GM12875 (cell line): Measurements from ENCODE around the gene TMEM50A.
"Not testable (repeated sequence)": the region's sequence is repeated elsewhere in the genome, so short reads cannot be mapped to it uniquely, and the experiment has no call there.

Source experiments
- H3K4me3 ChIP-seq: one replicate; pipeline ENCODE4 v1.5.1; 2011; ENCODE audit warnings: low read depth, low read length, control low read depth
- TF ChIP-seq, protein P1 (sequence below): IDR thresholded peaks from 2 replicates; pipeline ENCODE4 v1.5.1; 2011; ENCODE audit warnings: low read depth, mild to moderate bottlenecking, control low read depth, inconsistent platforms, low read length, moderate library complexity, borderline replicate concordance; ENCODE audit not compliant: insufficient read depth

TMEM50A gene

DNA sequence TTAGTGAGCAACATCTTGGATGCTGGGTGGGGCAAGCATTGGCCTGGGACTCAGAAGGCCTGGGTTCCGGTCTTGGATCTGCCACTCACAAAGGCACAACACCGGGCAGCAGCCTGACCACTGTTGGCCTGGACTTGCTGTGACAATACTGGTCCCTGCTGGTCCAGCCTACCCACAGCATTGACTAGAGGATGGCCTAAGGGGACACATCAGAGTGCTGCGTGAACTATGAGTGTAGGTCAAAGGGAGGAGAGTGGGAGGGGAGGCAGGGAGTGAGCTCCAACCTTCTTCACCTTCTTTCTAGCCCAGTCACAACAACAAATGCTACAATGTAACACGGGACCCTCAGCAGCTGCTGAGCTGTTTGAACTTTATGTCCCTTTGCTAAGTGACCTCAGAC, 31.1 kb downstream of the TMEM50A start:
- TF ChIP-seq, protein P1, sequence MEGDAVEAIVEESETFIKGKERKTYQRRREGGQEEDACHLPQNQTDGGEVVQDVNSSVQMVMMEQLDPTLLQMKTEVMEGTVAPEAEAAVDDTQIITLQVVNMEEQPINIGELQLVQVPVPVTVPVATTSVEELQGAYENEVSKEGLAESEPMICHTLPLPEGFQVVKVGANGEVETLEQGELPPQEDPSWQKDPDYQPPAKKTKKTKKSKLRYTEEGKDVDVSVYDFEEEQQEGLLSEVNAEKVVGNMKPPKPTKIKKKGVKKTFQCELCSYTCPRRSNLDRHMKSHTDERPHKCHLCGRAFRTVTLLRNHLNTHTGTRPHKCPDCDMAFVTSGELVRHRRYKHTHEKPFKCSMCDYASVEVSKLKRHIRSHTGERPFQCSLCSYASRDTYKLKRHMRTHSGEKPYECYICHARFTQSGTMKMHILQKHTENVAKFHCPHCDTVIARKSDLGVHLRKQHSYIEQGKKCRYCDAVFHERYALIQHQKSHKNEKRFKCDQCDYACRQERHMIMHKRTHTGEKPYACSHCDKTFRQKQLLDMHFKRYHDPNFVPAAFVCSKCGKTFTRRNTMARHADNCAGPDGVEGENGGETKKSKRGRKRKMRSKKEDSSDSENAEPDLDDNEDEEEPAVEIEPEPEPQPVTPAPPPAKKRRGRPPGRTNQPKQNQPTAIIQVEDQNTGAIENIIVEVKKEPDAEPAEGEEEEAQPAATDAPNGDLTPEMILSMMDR: no peak
- no peak overlapping the region for H3K4me3 ChIP-seq

DNA sequence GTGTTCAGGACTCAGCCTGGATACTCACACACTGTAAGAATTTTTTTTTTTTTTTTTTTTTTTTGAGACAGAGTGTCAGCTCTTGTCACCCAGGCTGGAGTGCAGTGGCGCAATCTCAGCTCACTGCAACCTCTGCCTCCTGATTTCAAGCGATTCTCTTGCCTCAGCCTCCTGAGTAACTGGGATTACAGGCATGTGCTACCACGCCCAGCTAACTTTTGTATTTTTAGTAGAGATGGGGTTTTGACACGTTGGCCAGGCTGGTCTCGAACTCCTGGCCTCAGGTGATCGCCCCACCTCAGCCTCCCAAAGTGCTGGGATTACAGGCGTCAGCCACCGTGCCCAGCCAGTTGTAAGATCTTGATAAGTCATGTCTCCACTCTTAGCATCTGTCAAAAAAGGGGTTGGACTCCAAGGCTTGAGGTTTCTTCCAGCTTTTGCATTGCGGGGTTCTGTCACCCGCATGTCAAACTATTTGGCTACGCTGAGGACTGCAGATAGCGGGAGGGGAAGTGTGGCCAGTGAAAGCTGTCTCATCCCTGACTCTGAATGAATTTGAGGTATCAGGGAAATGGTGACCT, 31.6 kb downstream of the TMEM50A start:
- not testable (repeated sequence) for H3K4me3 ChIP-seq

DNA sequence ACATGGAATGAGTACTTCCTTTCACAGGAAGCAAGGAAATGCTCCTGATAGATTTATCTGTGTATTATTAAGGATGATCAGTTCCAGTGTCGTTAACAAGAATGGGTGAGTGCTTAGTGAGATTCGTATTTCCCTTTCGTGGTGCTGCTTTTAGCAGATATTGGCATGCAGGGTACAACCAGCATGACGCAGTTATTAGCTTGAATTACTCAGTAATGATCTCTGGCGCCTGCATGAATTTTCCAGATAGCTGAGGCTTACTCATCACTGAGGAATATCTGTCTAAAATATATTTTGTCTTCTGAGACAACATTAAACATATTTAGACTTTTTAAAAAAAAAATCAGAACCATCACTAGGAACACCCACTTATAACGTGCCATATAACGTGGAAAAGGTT, 33.6 kb downstream of the TMEM50A start:
- not testable (repeated sequence) for H3K4me3 ChIP-seq

DNA sequence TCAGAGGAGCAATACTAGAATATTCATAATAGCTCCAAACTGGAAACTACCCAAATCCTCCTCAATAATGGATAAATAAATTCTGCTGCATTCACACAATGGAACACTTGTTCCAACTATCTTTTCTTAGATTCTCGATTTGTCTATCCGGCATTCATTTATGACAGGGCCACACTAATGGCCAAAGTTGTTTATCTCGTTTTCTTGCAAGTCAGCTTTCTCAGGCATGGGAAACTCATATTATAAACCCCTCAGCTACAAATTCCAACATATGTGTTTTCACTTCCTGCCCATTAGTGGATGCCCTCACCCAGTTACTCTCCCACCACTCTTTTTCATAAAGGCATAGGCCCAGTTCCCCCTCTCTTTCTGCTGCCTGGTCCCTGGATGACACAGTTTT, 40.2 kb downstream of the TMEM50A start:
- H3K4me3 ChIP-seq: not testable (repeated sequence)

- H3K4me3 ChIP-seq: not testable (repeated sequence)
Measured at GRCh38 chr1:25382543-25382942, 44.4 kb downstream of the TMEM50A start.

DNA sequence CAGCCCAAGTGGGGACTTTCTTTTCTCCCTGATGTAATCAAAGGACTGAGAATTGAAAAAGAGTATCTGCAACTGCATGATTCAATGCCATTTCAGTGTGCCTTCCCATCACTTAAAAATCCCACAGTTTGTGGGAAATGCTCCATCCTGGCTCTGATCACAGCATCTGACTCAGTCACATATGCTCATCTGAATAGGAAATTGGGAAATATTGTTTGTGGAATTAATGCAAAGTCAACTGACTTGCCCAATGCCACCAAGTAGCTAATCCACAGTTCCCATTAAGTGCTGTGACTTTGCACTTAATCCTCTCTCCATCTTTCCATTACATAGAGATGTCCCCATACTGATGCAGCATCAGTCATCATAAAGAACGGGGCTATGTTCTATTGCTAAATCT, 45.0 kb downstream of the TMEM50A start:
- not testable (repeated sequence) for H3K4me3 ChIP-seq

DNA sequence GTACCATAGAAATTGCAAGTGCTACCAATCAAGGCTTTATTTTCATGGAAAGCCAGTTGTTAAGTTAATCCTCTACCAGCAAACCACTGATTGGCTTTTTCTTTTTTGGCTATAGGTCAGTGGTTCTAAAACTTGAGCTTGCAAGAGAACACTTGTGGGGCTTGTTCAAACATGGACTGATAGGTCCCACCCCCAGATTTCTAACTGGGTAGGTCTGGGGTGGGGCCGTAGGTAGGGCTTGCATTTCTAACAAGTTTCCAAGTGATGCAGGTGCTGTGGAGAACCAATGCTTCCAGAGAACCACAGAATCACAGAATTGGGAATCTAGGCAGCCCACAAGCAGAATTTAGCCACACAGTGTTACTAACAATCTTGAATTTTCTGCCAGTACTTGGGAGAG, 45.7 kb downstream of the TMEM50A start:
- H3K4me3 ChIP-seq: not testable (repeated sequence)

GRCh38 chr1:25387096-25387495, 49.0 kb downstream of the TMEM50A start:
- not testable (repeated sequence) for H3K4me3 ChIP-seq

DNA sequence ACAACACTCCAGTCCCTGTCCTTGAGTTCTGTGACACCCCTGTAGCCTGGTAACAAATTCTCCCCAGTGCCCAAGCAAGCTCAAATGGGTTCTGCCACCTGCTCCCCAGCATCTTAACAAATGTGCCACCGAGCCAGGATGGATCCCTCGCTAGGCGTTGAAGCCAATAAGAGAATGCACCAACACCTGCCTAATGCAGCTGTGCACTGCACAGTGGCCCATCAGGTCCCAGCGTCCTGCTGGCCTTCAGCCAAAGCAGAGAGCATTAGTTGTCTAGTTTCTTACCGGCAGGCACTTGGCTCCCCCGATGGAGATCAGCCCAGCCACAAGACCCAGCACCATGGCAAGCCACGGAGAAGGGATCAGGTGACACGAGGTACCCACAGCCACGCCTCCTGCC, 50.6 kb downstream of the TMEM50A start:
- H3K4me3 ChIP-seq: not testable (repeated sequence)

- H3K4me3 ChIP-seq: not testable (repeated sequence)
Measured at GRCh38 chr1:25389721-25390120, 51.6 kb downstream of the TMEM50A start.

GRCh38 chr1:25392841-25393240, 54.7 kb downstream of the TMEM50A start:
- no peak overlapping the region for H3K4me3 ChIP-seq
- TF ChIP-seq, protein P1: no peak

DNA sequence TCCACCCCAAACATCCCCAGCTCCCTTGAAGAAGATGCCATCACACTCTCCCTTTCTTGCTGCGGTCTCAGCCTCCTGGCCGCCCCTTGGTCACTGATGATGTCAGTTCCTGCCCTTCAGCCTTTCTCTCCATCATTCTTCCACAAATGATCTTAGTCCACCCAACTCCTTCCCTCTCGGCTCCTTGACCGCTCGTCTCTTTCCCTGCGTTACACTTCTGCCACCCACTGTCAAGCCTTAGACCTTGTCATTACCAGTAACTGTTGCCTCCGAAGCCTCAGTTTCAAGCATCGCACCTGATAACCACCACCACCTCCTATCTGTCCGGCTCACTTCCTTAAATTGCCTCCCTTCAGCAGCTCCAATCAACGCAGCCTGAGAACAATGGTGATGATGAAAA, 59.4 kb downstream of the TMEM50A start:
- H3K4me3 ChIP-seq: not testable (repeated sequence)

DNA sequence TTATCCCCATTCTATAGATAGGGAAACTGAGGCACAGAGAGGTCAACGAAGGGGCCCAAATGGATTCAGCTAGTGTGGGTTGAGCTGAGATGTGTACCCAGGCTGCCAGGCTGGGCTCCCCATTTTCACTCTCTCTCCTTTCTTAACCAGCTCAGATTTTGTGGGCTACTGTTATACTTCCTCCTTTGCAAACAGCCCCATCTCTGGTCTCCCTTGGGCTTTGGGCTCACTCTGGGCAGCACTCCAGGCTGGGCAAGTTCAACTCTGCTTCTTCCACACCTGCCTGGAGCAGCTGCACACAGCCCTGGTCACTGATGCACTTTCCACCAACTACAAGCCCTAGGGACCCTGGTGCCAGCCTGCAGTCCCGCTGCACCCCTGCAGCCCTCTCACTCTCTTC, 59.9 kb downstream of the TMEM50A start:
- H3K4me3 ChIP-seq: not testable (repeated sequence)

- H3K4me3 ChIP-seq: not testable (repeated sequence)
Measured at GRCh38 chr1:25402947-25403803, 65.0 kb downstream of the TMEM50A start.

GRCh38 chr1:25405731-25406305, 67.7 kb downstream of the TMEM50A start:
- H3K4me3 ChIP-seq: not testable (repeated sequence)

DNA sequence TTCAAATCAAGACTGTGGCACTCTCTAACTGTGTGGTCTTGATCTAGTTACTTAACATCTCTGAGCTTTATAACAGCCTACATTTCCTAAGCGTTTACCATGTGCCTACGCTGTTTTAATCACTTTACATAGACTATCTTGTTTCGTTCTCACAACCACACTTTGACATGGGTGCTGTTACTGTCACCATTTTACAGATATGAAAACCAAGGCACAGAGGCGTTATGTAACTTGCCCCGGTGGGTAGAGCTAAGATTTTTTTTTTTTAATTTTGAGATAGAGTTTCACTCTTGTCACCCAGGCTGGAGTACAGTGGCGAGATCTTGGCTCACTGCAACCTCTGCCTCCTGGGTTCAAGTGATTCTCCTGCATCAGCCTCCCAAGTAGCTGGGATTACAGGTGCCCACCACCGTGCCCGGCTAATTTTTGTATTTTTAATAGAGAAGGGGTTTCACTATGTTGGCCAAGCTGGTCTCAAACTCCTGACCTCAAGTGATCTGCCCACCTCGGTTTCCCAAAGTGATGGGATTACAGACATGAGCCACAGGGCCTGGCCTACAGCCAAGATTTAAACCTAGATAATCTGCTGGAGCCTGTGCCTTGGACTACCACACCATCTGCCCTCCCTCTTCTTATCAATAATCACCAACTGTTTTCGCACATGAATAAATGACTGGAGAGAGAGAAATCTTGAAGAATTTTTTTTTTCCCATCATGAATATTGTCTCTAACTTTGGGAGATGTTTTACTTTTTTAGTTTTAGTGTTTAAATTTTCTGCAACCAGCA, 71.7 kb downstream of the TMEM50A start:
- not testable (repeated sequence) for H3K4me3 ChIP-seq
